ENCODE data around the gene RAB40A. TPM values are rescaled to one million over a fixed set of nuclear protein-coding genes. Genes with fewer than 3 reads are reported as not detected.

The RAB40A gene
- total RNA-seq, 1 donor from 2014 or later = 0.98 TPM

DNA sequence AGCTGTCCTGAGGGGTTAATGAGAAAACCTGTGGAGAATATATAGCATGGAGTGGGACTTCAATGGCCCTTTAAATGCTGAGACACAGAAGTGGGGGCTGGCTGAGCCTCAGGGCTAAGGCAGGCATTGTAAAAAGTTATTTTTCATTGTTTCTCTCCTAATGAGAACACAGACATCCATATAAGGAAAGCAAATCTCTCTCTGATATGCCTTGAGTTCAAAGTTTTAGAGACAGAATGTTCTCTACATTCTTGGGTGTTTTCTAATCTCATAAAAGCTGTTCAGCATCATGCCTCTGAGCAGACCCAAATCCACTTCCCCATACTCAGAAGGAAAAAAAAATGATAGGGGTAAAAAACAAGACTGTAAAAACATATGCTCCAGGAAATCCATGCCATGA, 16.8 kb upstream of the RAB40A start:
- DNase-seq (ENCODE audit: extremely low spot score in 2 of 2) = no peak
- intact Hi-C loops (cut with DNase I) = loop anchor here (5.0 kb wide), 2 partner anchors 91 to 151 kb away; partner anchors contain the start of genes MORF4L2 and TCEAL1
- Histone ChIP-seq H3K36me3 (no peaks in the 10 kb centered on the region), H3K4me1 (peaks cover 14% of the 10 kb centered on the region), H3K4me3 (no peak overlapping the region), H3K9me3 (no peaks in the 10 kb centered on the region), H3K27me3 (no peaks in the 10 kb centered on the region), H3K27ac (peak overlapping the region; percentile 80)
- TF ChIP-seq, protein P1, sequence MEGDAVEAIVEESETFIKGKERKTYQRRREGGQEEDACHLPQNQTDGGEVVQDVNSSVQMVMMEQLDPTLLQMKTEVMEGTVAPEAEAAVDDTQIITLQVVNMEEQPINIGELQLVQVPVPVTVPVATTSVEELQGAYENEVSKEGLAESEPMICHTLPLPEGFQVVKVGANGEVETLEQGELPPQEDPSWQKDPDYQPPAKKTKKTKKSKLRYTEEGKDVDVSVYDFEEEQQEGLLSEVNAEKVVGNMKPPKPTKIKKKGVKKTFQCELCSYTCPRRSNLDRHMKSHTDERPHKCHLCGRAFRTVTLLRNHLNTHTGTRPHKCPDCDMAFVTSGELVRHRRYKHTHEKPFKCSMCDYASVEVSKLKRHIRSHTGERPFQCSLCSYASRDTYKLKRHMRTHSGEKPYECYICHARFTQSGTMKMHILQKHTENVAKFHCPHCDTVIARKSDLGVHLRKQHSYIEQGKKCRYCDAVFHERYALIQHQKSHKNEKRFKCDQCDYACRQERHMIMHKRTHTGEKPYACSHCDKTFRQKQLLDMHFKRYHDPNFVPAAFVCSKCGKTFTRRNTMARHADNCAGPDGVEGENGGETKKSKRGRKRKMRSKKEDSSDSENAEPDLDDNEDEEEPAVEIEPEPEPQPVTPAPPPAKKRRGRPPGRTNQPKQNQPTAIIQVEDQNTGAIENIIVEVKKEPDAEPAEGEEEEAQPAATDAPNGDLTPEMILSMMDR (IDR thresholded peaks at IDR 0.05) = no peak
- no peak for TF ChIP-seq POLR2A (IDR thresholded peaks at IDR 0.05)
- peak in 1 of 2 donors; percentile 62 for TF ChIP-seq POLR2AphosphoS5 (IDR thresholded peaks at IDR 0.05; ENCODE audit: insufficient read depth in 1 of 2, low read depth in 1 of 2)

DNA sequence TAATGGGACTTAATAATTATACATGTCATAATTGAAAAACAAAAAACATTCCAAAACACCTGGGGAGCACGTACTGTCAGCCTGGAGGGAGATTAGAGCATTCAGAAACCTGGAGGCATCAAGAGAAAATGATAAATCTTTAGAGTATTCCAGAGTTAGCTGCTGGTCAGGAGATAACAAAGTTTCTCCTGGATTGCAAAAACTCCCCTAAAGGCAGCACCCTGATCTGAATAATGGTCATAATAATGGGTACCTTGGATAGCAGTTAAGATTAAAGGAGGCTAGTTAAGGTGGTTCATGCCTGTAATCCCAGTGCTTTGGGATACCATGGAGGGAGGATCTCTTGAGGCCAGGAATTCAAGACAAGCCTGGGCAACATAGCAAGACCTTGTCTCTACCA, 15.9 kb upstream of the RAB40A start:
- H3K27ac ChIP-seq = peak overlapping the region; percentile 80
- no peaks in the 10 kb centered on the region for H3K9me3 ChIP-seq
- H3K27me3 ChIP-seq = no peaks in the 10 kb centered on the region
- TF ChIP-seq POLR2A (IDR thresholded peaks at IDR 0.05) (no peak), POLR2AphosphoS5 (IDR thresholded peaks at IDR 0.05; ENCODE audit: insufficient read depth in 1 of 2, low read depth in 1 of 2) (no peak)
- TF ChIP-seq, protein P1 (IDR thresholded peaks at IDR 0.05) = no peak
- intact Hi-C loops (cut with DNase I) = loop anchor here (5.0 kb wide), 2 partner anchors 92 to 152 kb away; partner anchors contain the start of genes MORF4L2 and TCEAL1
- DNase-seq (ENCODE audit: extremely low spot score in 2 of 2) = no peak
- no peak overlapping the region for H3K4me3 ChIP-seq
- H3K36me3 ChIP-seq = no peaks in the 10 kb centered on the region
- peaks cover 14% of the 10 kb centered on the region for H3K4me1 ChIP-seq

DNA sequence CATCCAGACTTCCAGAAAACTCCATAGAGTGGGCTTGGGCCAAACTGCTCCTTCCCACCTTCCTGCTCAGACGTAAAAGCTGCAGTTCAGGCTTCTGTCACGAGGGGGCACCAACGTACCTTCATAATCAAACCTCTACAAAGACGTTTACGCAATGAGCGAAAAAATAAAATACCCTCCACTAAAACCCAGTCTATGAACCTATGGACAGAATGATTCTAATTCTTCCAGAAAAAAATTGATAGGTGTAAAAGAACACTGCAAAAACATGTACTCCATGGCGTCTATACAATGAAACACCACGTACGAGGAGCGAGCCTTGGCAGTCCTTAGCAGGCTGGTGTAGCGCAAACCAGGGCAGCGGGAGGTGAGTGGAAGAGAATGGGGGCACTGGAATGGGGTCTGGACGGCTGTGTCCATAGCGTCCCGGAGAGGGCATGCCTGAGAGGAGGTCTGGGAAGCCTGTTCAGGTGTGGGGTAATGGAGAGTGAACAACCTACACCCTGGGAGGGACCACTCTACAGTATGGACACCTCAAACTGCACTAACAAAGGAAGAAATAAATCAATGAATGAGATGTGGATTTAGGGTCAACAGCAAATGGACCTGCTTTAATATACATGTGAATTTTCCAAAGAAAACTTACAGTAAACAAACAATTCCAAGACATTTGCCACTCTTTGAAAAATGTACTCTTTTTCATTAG, 14.4 kb upstream of the RAB40A start:
- Histone ChIP-seq H3K27ac (peak overlapping the region; percentile 66), H3K36me3 (no peaks in the 10 kb centered on the region), H3K4me3 (peak overlapping the region; percentile 30 to 32), H3K9me3 (no peaks in the 10 kb centered on the region), H3K4me1 (peaks cover 14% of the 10 kb centered on the region), H3K27me3 (no peaks in the 10 kb centered on the region)
- intact Hi-C loops (cut with DNase I) = no loop called here
- TF ChIP-seq, protein P1 (IDR thresholded peaks at IDR 0.05) = peak; percentile 43 to 71 (median 67)
- TF ChIP-seq POLR2AphosphoS5 (IDR thresholded peaks at IDR 0.05; ENCODE audit: insufficient read depth in 1 of 2, low read depth in 1 of 2) (peak in 1 of 2 donors; percentile 73), POLR2A (IDR thresholded peaks at IDR 0.05) (no peak)
- DNase-seq (ENCODE audit: extremely low spot score in 2 of 2) = no peak

DNA sequence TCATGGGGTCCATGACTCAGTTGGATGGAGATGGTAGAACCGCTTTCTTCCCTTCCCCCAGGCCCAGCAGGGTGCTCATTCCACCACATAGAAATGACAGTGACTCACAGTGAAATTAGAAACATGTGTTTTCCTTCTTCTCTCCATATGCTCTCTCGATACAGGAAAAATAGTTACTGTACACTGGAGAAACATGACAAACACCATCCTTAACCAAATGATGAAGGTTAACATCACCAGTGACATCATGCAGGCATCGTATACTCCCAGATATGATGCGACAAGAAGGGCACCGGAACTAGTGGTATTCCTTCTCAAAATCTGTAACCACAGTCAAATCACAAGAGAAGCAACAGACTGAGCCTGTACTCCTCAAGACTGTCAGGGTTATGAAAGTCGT, 11.7 kb upstream of the RAB40A start:
- TF ChIP-seq, protein P1 (IDR thresholded peaks at IDR 0.05) = no peak
- no peak for TF ChIP-seq POLR2A (IDR thresholded peaks at IDR 0.05)
- no peak for TF ChIP-seq POLR2AphosphoS5 (IDR thresholded peaks at IDR 0.05; ENCODE audit: insufficient read depth in 1 of 2, low read depth in 1 of 2)
- no peaks in the 10 kb centered on the region for H3K27me3 ChIP-seq
- H3K27ac ChIP-seq = peak overlapping the region; percentile 43
- no peak for DNase-seq (ENCODE audit: extremely low spot score in 2 of 2)
- intact Hi-C loops (cut with DNase I) = no loop called here
- no peaks in the 10 kb centered on the region for H3K9me3 ChIP-seq
- H3K4me1 ChIP-seq = no peaks in the 10 kb centered on the region
- no peaks in the 10 kb centered on the region for H3K36me3 ChIP-seq
- H3K4me3 ChIP-seq = no peak overlapping the region

DNA sequence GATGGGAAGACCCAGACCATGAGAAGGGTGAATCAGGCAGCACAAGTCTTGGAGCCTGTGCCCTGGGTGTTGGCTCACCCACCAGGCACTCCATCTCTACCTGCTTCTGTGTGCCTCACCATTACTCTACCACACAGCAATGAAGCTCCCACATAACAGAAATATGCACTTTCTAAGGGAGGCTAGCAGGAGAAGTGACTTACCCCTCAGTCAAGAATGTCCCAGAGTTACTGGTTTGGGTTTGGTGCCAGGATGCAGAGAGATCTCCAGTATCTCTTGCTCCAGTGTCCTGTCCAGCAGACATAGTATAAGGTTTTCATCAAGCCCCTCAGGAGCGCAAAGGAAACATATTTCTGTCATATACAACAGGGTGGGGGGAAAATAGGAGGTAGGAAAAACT, 11.3 kb upstream of the RAB40A start:
- no peak for DNase-seq (ENCODE audit: extremely low spot score in 2 of 2)
- H3K9me3 ChIP-seq = no peaks in the 10 kb centered on the region
- H3K4me1 ChIP-seq = no peaks in the 10 kb centered on the region
- no peaks in the 10 kb centered on the region for H3K36me3 ChIP-seq
- H3K4me3 ChIP-seq = no peak overlapping the region
- intact Hi-C loops (cut with DNase I) = no loop called here
- H3K27ac ChIP-seq = peak overlapping the region; percentile 43
- H3K27me3 ChIP-seq = no peaks in the 10 kb centered on the region
- TF ChIP-seq, protein P1 (IDR thresholded peaks at IDR 0.05) = no peak
- TF ChIP-seq POLR2A (IDR thresholded peaks at IDR 0.05) (no peak), POLR2AphosphoS5 (IDR thresholded peaks at IDR 0.05; ENCODE audit: insufficient read depth in 1 of 2, low read depth in 1 of 2) (no peak)

Data from vagina (tissue), 2 donors.